OCI-LY3 (cell line): ENCODE results near the gene APBA1.

Experiments
- H2AFZ ChIP-seq: fragments of 200-600, 300-600 bp; shearing (Covaris generic); 2 replicates; pipeline ENCODE4 v1.6.0; 2014; ENCODE audit warnings: antibody characterized with exemption, low read depth, low read length
- H3K27ac ChIP-seq: fragments of 200-600, 300-600 bp; sonication (generic); 2 replicates; pipeline ENCODE4 v1.5.1; 2014; ENCODE audit warnings: mild to moderate bottlenecking, low read length, moderate library complexity, mixed read lengths
- H3K27me3 ChIP-seq: fragments of 200-600, 300-600 bp; sonication (generic); 2 replicates; pipeline ENCODE4 v1.6.1; 2014; ENCODE audit warnings: low read depth, low read length, mixed read lengths
- H3K36me3 ChIP-seq: fragments of 200-600, 300-600 bp; sonication (generic); replicated peaks from 2 replicates; pipeline ENCODE3; 2014; ENCODE audit warnings: low read depth, low read length, mixed read lengths
- H3K4me1 ChIP-seq: fragments of 300-600, 200-600 bp; sonication (generic); 2 replicates; pipeline ENCODE4 v1.6.1; 2014; ENCODE audit warnings: low read length, mixed read lengths
- H3K4me2 ChIP-seq: fragments of 200-600, 300-600 bp; sonication (generic); 2 replicates; pipeline ENCODE4 v1.6.1; 2014; ENCODE audit warnings: low read length, mixed read lengths
- H3K4me3 ChIP-seq: fragments of 300-600, 200-600 bp; sonication (generic); 2 replicates; pipeline ENCODE4 v1.5.1; 2014; ENCODE audit warnings: antibody characterized with exemption, mild to moderate bottlenecking, low read length, moderate library complexity
- H3K79me2 ChIP-seq: fragments of 300-600, 200-600 bp; shearing (Covaris generic); 2 replicates; pipeline ENCODE4 v1.6.1; 2014; ENCODE audit warnings: mild to moderate bottlenecking, low read length, mixed read lengths
- H3K9ac ChIP-seq: fragments of 300-600, 200-600 bp; shearing (Covaris generic); 2 replicates; pipeline ENCODE4 v1.6.0; 2014; ENCODE audit warnings: mild to moderate bottlenecking, low read length, moderate library complexity
- H3K9me3 ChIP-seq: fragments of 200-600, 300-600 bp; shearing (Covaris generic); 2 replicates; pipeline ENCODE4 v1.6.1; 2014; ENCODE audit warnings: low read length, mixed read lengths; ENCODE audit not compliant: insufficient read depth
- H4K20me1 ChIP-seq: fragments of 200-600, 300-600 bp; sonication (generic); 2 replicates; pipeline ENCODE4 v1.6.1; 2016; ENCODE audit warnings: low read length, mixed read lengths; ENCODE audit not compliant: insufficient read depth
- EZH2phosphoT487 ChIP-seq: fragments of 200-600 bp; shearing (Covaris generic); IDR thresholded peaks from 2 replicates; pipeline ENCODE4 v1.6.1; 2018; ENCODE audit warnings: antibody characterized with exemption, mixed run types, low read depth
- TF ChIP-seq, protein P1 (sequence below): fragments of 200-600, 300-600 bp; sonication (generic); IDR thresholded peaks from 2 replicates; pipeline ENCODE4 v1.5.1; 2014; ENCODE audit warnings: antibody characterized with exemption, low read length, low read depth

Gene APBA1

DNA sequence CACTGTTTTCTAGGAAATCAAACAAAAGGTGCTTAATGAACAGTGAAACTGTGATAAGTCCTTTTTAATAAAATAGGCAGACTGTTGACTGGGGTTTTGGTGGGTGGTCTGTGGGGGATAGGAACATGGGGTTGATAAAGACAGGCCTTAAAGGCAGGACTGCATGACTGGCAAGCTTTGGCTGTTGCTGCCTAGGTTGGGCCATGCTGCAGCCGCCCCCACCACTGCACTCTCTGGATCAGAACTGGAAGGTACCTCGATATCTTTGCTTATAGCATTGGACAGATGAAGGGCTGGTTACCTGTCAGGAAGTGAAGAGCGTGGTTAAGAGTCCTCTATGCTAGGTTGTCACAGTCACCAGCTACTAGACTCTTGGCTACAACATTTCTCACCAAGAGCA is 24.4 kb downstream of the APBA1 start:
- no peak overlapping the region for H3K27ac ChIP-seq
- no peak overlapping the region for H2AFZ ChIP-seq
- H3K4me1 ChIP-seq, result no peaks in the 10 kb centered on the region
- H3K36me3 ChIP-seq, result no peaks in the 10 kb centered on the region
- H3K27me3 ChIP-seq, result peaks cover 10% of the 10 kb centered on the region; the same call in 1 of the 2 replicates
- H3K9ac ChIP-seq, result no peak overlapping the region
- H3K79me2 ChIP-seq, result no peaks in the 10 kb centered on the region
- no peaks in the 10 kb centered on the region for H4K20me1 ChIP-seq
- no peak overlapping the region for H3K4me2 ChIP-seq
- H3K4me3 ChIP-seq, result no peak overlapping the region
- TF ChIP-seq, protein P1, sequence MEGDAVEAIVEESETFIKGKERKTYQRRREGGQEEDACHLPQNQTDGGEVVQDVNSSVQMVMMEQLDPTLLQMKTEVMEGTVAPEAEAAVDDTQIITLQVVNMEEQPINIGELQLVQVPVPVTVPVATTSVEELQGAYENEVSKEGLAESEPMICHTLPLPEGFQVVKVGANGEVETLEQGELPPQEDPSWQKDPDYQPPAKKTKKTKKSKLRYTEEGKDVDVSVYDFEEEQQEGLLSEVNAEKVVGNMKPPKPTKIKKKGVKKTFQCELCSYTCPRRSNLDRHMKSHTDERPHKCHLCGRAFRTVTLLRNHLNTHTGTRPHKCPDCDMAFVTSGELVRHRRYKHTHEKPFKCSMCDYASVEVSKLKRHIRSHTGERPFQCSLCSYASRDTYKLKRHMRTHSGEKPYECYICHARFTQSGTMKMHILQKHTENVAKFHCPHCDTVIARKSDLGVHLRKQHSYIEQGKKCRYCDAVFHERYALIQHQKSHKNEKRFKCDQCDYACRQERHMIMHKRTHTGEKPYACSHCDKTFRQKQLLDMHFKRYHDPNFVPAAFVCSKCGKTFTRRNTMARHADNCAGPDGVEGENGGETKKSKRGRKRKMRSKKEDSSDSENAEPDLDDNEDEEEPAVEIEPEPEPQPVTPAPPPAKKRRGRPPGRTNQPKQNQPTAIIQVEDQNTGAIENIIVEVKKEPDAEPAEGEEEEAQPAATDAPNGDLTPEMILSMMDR, result no peak
- no peak for TF ChIP-seq EZH2phosphoT487
- H3K9me3 ChIP-seq, result no peaks in the 10 kb centered on the region

DNA sequence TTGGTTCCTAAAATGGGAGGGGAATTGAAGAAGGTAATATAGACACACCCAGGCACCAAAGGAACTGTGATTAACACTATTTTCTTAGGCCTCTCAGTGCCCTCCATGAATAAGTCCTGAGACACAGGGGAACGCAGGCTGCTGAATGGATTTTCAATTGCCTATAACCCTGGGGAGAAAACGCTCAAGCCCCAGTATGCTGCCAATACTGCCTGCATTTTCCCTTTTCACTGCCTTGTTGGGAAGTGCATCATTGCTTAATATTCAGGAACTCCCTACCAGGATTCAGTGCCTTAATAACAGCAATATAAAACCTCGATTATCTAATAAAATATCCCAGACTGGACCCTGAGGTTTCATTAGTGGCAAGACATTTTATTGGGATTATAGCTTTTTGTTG is 25.4 kb downstream of the APBA1 start:
- Histone ChIP-seq H3K36me3 (no peaks in the 10 kb centered on the region), H3K27ac (no peak overlapping the region), H3K79me2 (no peaks in the 10 kb centered on the region), H3K4me2 (no peak overlapping the region), H2AFZ (no peak overlapping the region), H4K20me1 (no peaks in the 10 kb centered on the region), H3K9ac (no peak overlapping the region), H3K27me3 (peaks cover 10% of the 10 kb centered on the region; the same call in 1 of the 2 replicates), H3K9me3 (no peaks in the 10 kb centered on the region), H3K4me3 (no peak overlapping the region), H3K4me1 (no peaks in the 10 kb centered on the region)
- TF ChIP-seq EZH2phosphoT487, result no peak
- TF ChIP-seq, protein P1, result no peak

DNA sequence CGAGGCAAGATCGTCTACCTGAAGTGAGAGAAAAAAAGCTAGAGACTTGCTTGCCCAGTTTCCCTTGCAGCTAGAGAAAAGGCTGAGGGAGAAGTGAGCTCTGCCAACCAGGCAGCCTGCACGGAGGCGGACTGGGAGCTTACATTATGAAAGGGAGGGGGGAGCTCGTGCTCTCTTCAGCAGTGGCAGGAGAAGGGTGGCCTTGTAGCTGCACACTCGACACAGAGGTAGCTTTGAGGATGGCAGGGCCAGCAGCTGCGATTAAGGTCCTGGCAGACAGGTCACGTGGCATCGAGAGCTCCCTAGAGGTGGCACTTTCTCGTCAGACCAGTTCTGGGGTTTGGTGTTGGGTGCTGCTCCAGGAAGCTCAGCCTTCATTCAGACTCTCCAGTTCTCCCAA is 26.7 kb downstream of the APBA1 start:
- no peaks in the 10 kb centered on the region for H3K9me3 ChIP-seq
- TF ChIP-seq, protein P1, result no peak
- no peak for TF ChIP-seq EZH2phosphoT487
- no peaks in the 10 kb centered on the region for H3K4me1 ChIP-seq
- no peaks in the 10 kb centered on the region for H3K79me2 ChIP-seq
- H3K27me3 ChIP-seq, result peaks cover 10% of the 10 kb centered on the region; the same call in 1 of the 2 replicates
- no peak overlapping the region for H3K4me3 ChIP-seq
- H4K20me1 ChIP-seq, result no peaks in the 10 kb centered on the region
- no peak overlapping the region for H3K9ac ChIP-seq
- no peaks in the 10 kb centered on the region for H3K36me3 ChIP-seq
- H3K27ac ChIP-seq, result no peak overlapping the region
- no peak overlapping the region for H2AFZ ChIP-seq
- H3K4me2 ChIP-seq, result no peak overlapping the region

DNA sequence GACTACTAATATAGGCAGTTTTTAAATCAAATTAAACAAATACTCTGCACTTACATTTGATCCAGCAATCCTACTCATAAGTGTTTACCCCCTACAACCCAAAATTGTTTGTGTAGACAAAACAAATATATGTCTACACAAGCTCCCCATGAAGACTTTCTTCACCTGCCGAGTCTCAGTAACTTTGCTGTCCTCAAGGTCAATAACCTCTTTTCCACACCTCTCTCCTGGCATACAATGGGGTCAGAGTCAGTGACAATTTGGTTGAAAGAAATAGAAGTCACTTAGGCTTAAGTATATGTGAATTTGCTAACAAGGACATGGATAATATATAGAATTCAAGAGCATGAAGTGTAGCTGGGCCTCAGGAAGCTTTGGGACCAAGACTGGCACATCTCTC is 29.1 kb downstream of the APBA1 start:
- Histone ChIP-seq H3K9me3 (no peaks in the 10 kb centered on the region), H4K20me1 (no peaks in the 10 kb centered on the region), H3K79me2 (no peaks in the 10 kb centered on the region), H3K4me2 (no peak overlapping the region), H3K4me3 (no peak overlapping the region), H3K27ac (no peak overlapping the region), H3K36me3 (no peaks in the 10 kb centered on the region), H3K9ac (no peak overlapping the region), H2AFZ (no peak overlapping the region), H3K4me1 (no peaks in the 10 kb centered on the region), H3K27me3 (peaks cover 2% of the 10 kb centered on the region; the same call in 1 of the 2 replicates)
- TF ChIP-seq EZH2phosphoT487, result no peak
- TF ChIP-seq, protein P1, result no peak
